SJCRH30 (cell line): ENCODE measurements around the gene CACNA1A. TPM values are rescaled to one million over a fixed set of nuclear protein-coding genes. Genes with fewer than 3 reads are reported as not detected.
"Not testable (repeated sequence)": the region's sequence is repeated elsewhere in the genome, so short reads cannot be mapped to it uniquely, and the experiment has no call there.

ENCODE experiments used
- DNase-seq, 2 experiments: peaks; one replicate each; pipeline ENCODE4 v3.0.0-alpha.2; 2015 to 2020
- H3K27ac ChIP-seq: fragments of 250-450 bp; sonication (Bioruptor Pico); 2 replicates; pipeline ENCODE4 v1.5.1; 2020; ENCODE audit warnings: mild to moderate bottlenecking, moderate library complexity
- H3K27me3 ChIP-seq: fragments of 250-450 bp; sonication (Bioruptor Pico); 2 replicates; pipeline ENCODE4 v1.5.1; 2020; ENCODE audit warnings: mild to moderate bottlenecking, moderate library complexity
- H3K36me3 ChIP-seq: fragments of 250-450 bp; sonication (Bioruptor Pico); 2 replicates; pipeline ENCODE4 v1.5.1; 2020; ENCODE audit warnings: mild to moderate bottlenecking, moderate library complexity
- H3K4me1 ChIP-seq: fragments of 250-450 bp; sonication (Bioruptor Pico); 2 replicates; pipeline ENCODE4 v1.5.1; 2020; ENCODE audit warnings: mild to moderate bottlenecking, moderate library complexity
- H3K4me3 ChIP-seq: fragments of 250-450 bp; sonication (Bioruptor Pico); 2 replicates; pipeline ENCODE4 v1.5.1; 2020; ENCODE audit warnings: mild to moderate bottlenecking, moderate library complexity
- H3K9me3 ChIP-seq: fragments of 250-450 bp; sonication (Bioruptor Pico); replicated peaks from 2 replicates; pipeline ENCODE4 v1.5.1; 2020; ENCODE audit warnings: mild to moderate bottlenecking, moderate library complexity
- total RNA-seq: library from RNA; depleted of rRNA; stranded (reverse); fragments of >200 nt; shearing (Covaris generic); gene quantifications from 2 replicates; pipeline ENCODE4 v1.2.3, GENCODE V29; 2014

The CACNA1A gene
- total RNA-seq, 1 experiment from 2014 or later = 0.12 TPM

DNA sequence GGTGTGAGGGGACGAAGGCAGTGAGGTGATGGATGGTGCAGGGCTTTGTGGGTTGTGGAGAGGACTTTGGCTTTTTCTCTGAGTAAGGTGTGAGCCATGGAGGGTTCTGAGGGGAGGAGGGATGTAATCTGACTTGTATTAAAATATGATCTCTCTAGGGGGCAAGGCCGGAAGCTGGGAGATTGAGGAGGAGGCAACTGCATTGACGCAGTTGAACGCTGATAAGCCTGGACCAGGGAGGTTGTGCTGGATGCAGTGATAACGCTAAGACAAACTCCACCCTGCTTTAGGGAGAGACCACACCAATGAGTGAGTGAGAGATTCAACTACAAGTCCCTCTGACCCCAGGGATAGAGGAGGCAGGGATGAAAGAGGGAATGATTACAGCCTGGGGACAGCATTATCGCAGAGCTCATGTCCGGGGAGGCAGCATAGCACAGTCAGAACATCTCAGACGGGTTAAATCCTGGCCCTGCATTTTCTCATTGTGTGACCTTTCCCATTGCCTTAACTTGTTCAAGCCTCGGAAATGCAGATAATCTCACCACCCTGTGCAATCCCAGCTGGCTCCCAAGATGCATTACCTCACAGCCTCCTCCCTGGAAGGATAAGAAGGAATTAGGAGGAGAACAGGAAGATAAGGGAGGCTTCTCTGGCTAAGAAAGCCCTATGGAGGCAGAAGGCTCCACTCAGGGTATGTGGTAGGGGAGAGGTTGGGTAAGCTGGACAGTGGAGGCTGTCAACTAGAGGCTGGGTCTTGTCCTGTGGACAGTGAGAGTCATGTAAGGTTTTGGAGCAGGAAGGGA, 124.2 kb downstream of the CACNA1A start:
- Histone ChIP-seq H3K9me3 (no peaks in the 10 kb centered on the region), H3K4me3 (no peak overlapping the region), H3K27ac (no peak overlapping the region), H3K27me3 (no peaks in the 10 kb centered on the region; the same call in 1 of the 2 replicates), H3K4me1 (no peaks in the 10 kb centered on the region), H3K36me3 (no peaks in the 10 kb centered on the region)
- DNase-seq = no peak

DNA sequence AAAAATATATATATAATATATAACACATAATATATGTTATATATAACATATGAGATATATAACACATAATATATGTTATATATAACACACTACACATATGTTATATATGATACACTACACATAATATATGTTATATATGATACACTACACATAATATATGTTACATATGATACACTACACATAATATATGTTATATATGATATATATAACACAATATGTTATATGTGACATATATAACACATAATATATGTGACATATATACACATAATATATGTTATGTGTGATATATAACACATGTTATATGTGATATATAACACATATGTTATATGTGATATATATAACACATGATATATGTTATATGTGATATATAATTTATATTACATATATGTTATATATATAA, 129.7 kb downstream of the CACNA1A start:
- Histone ChIP-seq H3K27ac (no peak overlapping the region), H3K27me3 (no peaks in the 10 kb centered on the region), H3K4me3 (no peak overlapping the region), H3K36me3 (no peaks in the 10 kb centered on the region), H3K9me3 (no peaks in the 10 kb centered on the region), H3K4me1 (no peaks in the 10 kb centered on the region)
- DNase-seq = no peak

GRCh38 chr19:13373599-13373998, 132.7 kb downstream of the CACNA1A start:
- Histone ChIP-seq H3K27me3 (no peaks in the 10 kb centered on the region), H3K27ac (no peak overlapping the region), H3K4me1 (no peaks in the 10 kb centered on the region), H3K9me3 (no peaks in the 10 kb centered on the region), H3K4me3 (no peak overlapping the region), H3K36me3 (no peaks in the 10 kb centered on the region)
- no peak for DNase-seq

DNA sequence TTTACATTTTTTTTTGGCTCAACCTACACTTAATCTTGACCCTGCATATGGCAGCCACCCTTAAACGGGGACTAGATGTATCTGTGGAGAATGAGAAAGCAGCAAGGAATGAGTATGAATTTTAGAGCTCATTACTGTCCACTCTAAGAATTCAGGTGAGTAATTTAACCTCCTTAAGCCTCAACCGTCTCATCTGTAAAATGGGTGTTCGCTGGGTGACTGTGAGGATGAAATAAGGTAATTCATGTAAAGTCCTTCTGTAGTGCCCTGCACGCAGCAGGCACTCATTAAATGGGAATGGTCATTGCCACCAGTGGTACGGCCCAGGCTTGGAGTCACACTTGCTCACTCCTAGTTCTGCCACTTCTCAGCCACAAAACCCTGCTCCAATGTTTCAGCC, 135.3 kb downstream of the CACNA1A start:
- H3K27me3 ChIP-seq = no peaks in the 10 kb centered on the region
- H3K27ac ChIP-seq = no peak overlapping the region
- H3K4me3 ChIP-seq = no peak overlapping the region
- H3K9me3 ChIP-seq = no peaks in the 10 kb centered on the region
- no peaks in the 10 kb centered on the region for H3K4me1 ChIP-seq
- DNase-seq = no peak
- no peaks in the 10 kb centered on the region for H3K36me3 ChIP-seq

- no peaks in the 10 kb centered on the region for H3K36me3 ChIP-seq
- no peaks in the 10 kb centered on the region for H3K4me1 ChIP-seq
- DNase-seq = peak in 1 of 2 experiments; percentile 39
- H3K4me3 ChIP-seq = no peak overlapping the region
- no peak overlapping the region for H3K27ac ChIP-seq
- no peaks in the 10 kb centered on the region for H3K9me3 ChIP-seq
- no peaks in the 10 kb centered on the region for H3K27me3 ChIP-seq
Observed at GRCh38 chr19:13366529-13367143, 139.6 kb downstream of the CACNA1A start.

- 0 out of 2 replicates have a peak, but pooled peaks cover 4% of the 10 kb centered on the region for H3K9me3 ChIP-seq
- H3K4me3 ChIP-seq = no peak overlapping the region
- H3K4me1 ChIP-seq = no peaks in the 10 kb centered on the region
- no peak overlapping the region for H3K27ac ChIP-seq
- no peaks in the 10 kb centered on the region for H3K27me3 ChIP-seq
- no peak for DNase-seq
- no peaks in the 10 kb centered on the region for H3K36me3 ChIP-seq
Observed at GRCh38 chr19:13363954-13364353, 142.3 kb downstream of the CACNA1A start.

DNA sequence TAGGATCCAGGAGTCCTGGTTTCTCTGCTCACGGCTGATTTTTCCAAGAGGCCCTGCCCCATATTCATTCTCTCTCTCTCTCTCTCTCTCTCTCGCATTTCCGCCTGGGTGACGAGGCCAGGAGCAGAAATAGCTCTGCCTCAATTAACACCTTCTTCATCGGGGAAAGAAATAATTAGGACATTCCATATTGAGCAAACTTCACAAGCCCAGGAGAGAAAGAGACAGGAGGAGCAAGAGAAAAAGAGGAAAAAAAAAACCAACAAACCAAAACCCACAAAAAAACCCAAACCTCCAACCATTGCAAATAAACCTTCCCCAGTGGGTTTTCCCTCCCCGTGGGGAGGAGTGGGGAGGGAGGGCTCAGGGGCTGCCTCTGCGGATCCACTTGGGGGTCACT, 143.0 kb downstream of the CACNA1A start:
- DNase-seq = no peak
- Histone ChIP-seq H3K36me3 (no peaks in the 10 kb centered on the region), H3K4me3 (no peak overlapping the region), H3K4me1 (no peaks in the 10 kb centered on the region), H3K9me3 (0 out of 2 replicates have a peak, but pooled peaks cover 4% of the 10 kb centered on the region), H3K27ac (no peak overlapping the region), H3K27me3 (no peaks in the 10 kb centered on the region)

DNA sequence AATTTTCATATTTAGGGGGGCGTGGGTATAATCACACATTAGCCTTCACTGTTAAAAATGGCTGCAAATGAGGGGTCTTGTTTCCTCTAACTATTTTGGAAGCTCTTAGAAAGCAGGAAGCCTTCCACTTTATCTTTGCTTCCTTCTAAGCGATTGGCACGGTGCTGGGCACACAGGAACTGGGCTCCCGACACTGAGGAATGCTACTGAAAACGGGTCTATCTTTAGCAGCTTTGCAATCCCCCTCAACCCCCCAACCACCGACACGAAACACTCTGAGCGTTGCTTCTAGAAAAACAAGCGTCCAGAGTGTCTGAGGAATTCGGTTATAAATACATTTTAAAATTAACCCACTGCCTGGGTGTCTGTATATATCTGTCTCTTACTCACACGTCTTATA, 143.6 kb downstream of the CACNA1A start:
- no peak for DNase-seq
- Histone ChIP-seq H3K4me3 (no peak overlapping the region), H3K27ac (no peak overlapping the region), H3K9me3 (0 out of 2 replicates have a peak, but pooled peaks cover 4% of the 10 kb centered on the region), H3K27me3 (no peaks in the 10 kb centered on the region), H3K4me1 (no peaks in the 10 kb centered on the region), H3K36me3 (no peaks in the 10 kb centered on the region)

- not testable (repeated sequence) for H3K4me1 ChIP-seq, H3K9me3 ChIP-seq, H3K27ac ChIP-seq, H3K4me3 ChIP-seq, H3K36me3 ChIP-seq, H3K27me3 ChIP-seq, DNase-seq
Observed at GRCh38 chr19:13361726-13362125, 144.6 kb downstream of the CACNA1A start.

- DNase-seq = no peak
- Histone ChIP-seq H3K27me3 (peaks cover 3% of the 10 kb centered on the region; the same call in 1 of the 2 replicates), H3K36me3 (no peaks in the 10 kb centered on the region), H3K4me1 (no peaks in the 10 kb centered on the region), H3K4me3 (no peak overlapping the region), H3K9me3 (0 out of 2 replicates have a peak, but pooled peaks cover 4% of the 10 kb centered on the region), H3K27ac (no peak overlapping the region)
Observed at GRCh38 chr19:13356686-13357280, 149.5 kb downstream of the CACNA1A start.

GRCh38 chr19:13356185-13356584, 150.1 kb downstream of the CACNA1A start:
- no peak overlapping the region for H3K27ac ChIP-seq
- 0 out of 2 replicates have a peak, but pooled peaks cover 4% of the 10 kb centered on the region for H3K9me3 ChIP-seq
- H3K4me3 ChIP-seq = no peak overlapping the region
- peaks cover 3% of the 10 kb centered on the region; the same call in 1 of the 2 replicates for H3K27me3 ChIP-seq
- H3K36me3 ChIP-seq = no peaks in the 10 kb centered on the region
- DNase-seq = no peak
- no peaks in the 10 kb centered on the region for H3K4me1 ChIP-seq

DNA sequence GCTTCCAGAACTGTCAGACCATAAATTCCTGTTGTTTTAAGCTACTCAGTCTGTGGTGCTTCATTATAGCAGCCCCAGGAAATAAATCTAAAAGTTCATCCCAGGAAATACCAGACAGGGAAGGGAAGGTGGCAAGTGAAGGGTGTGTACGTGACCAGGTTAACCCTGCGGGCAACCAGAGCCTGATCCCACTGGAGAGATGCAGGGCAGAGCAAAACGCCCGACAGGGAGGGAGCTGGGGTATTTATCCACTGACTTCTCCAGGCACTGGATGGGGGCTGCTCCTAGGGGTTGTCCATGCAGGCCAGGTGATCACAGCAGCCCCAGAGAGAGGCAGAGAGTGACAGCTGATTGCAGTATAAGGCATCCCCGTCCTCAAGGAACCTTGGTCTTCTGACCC, 150.9 kb downstream of the CACNA1A start:
- no peaks in the 10 kb centered on the region for H3K36me3 ChIP-seq
- no peak overlapping the region for H3K27ac ChIP-seq
- no peak for DNase-seq
- 0 out of 2 replicates have a peak, but pooled peaks cover 4% of the 10 kb centered on the region for H3K9me3 ChIP-seq
- H3K27me3 ChIP-seq = peaks cover 3% of the 10 kb centered on the region; the same call in 1 of the 2 replicates
- no peaks in the 10 kb centered on the region for H3K4me1 ChIP-seq
- H3K4me3 ChIP-seq = no peak overlapping the region

GRCh38 chr19:13353625-13354024, 152.7 kb downstream of the CACNA1A start:
- no peaks in the 10 kb centered on the region for H3K9me3 ChIP-seq
- H3K27me3 ChIP-seq = peaks cover 3% of the 10 kb centered on the region; the same call in 1 of the 2 replicates
- H3K36me3 ChIP-seq = no peaks in the 10 kb centered on the region
- no peak overlapping the region for H3K4me3 ChIP-seq
- no peaks in the 10 kb centered on the region for H3K4me1 ChIP-seq
- no peak overlapping the region for H3K27ac ChIP-seq
- no peak for DNase-seq

DNA sequence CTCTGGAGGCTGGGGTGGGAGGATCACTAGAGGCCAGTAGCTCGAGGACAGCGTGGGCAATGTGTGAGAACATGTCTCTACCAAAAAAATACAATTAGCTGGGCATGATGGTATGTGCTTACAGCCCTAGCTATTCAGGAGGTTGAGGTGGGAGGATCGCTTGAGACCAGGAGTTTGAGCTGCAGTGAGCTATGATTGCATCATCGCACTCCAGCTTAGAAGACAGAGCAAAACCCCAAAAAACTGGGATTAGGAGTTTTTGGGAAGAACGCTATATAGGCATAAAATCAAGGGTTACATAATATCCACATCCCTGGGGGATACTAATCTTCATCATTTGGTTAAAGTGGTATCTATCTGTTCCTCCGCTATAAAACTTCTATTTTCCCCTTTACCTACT, 155.5 kb downstream of the CACNA1A start:
- Histone ChIP-seq H3K36me3 (no peaks in the 10 kb centered on the region), H3K4me1 (no peaks in the 10 kb centered on the region), H3K27ac (no peak overlapping the region), H3K27me3 (no peaks in the 10 kb centered on the region), H3K4me3 (no peak overlapping the region), H3K9me3 (no peaks in the 10 kb centered on the region)
- DNase-seq = no peak

GRCh38 chr19:13350072-13350471, 156.2 kb downstream of the CACNA1A start:
- DNase-seq = no peak
- Histone ChIP-seq H3K27ac (no peak overlapping the region), H3K9me3 (no peaks in the 10 kb centered on the region), H3K4me1 (no peaks in the 10 kb centered on the region), H3K27me3 (no peaks in the 10 kb centered on the region), H3K36me3 (no peaks in the 10 kb centered on the region), H3K4me3 (no peak overlapping the region)
